Body of pancreas (tissue), 4 donors: ENCODE results near the gene MAN1A2. TPM values are rescaled to one million over a fixed set of nuclear protein-coding genes. Genes with fewer than 3 reads are reported as not detected.
"Not testable (repeated sequence)": the region's sequence is repeated elsewhere in the genome, so short reads cannot be mapped to it uniquely, and the experiment has no call there.

Experiments
- ATAC-seq: fragments of 150-250 bp; one replicate; pipeline ENCODE4 v1.9.1; 2016
- DNase-seq, 4 donors: peaks; one replicate each; pipeline ENCODE4 v3.0.0-alpha.2; 2019
- H3K27ac ChIP-seq, 4 donors: fragments of 200-600 bp; sonication (generic); 1 replicate in 3 of 4; 2 replicates in 1 of 4; pipeline versions ENCODE4 v1.5.1 to v1.6.1; 2016 to 2019; ENCODE audit warnings: mild to moderate bottlenecking in 1 of 4, mixed read lengths in 1 of 4, moderate library complexity in 1 of 4
- H3K27me3 ChIP-seq, 2 donors: fragments of 200-600 bp; sonication (generic); one replicate each; pipeline ENCODE4 v1.6.0; 2016; ENCODE audit warnings: mild to moderate bottlenecking in 1 of 2
- H3K36me3 ChIP-seq, 2 donors: fragments of 200-600 bp; sonication (generic); replicated peaks in 1 of 2; 2 replicates each; pipeline ENCODE4 v1.5.1; 2016; ENCODE audit warnings: low read depth in 2 of 2; ENCODE audit not compliant: insufficient read depth in 1 of 2
- H3K4me1 ChIP-seq: fragments of 200-600 bp; sonication (generic); one replicate; pipeline ENCODE4 v1.6.0; 2016
- H3K4me3 ChIP-seq, 2 donors: fragments of 200-600 bp; sonication (generic); 1 replicate in 1 of 2; 2 replicates in 1 of 2; pipeline ENCODE4 v1.5.1; 2016 to 2019
- H3K9me3 ChIP-seq, 3 donors: fragments of 200-600 bp; sonication (generic); 1 replicate in 2 of 3; 2 replicates in 1 of 3; pipeline ENCODE4 v1.5.1; 2016
- CTCF ChIP-seq, 7 experiments: fragments of 450-650 bp in 4 of 7; fragments of 200-600 bp in 3 of 7; sonication (generic) in 3 of 7; IDR thresholded peaks; one replicate each; pipeline ENCODE4 v1.5.1; 2016 to 2019; ENCODE audit warnings: antibody characterized with exemption in 7 of 7
- POLR2A ChIP-seq, 3 donors: fragments of 450-650 bp; IDR thresholded peaks; one replicate each; pipeline ENCODE4 v1.6.1; 2016; ENCODE audit warnings: antibody characterized with exemption in 3 of 3, mild to moderate bottlenecking in 2 of 3
- WGBS, 2 donors: methylation state at CpG; one replicate each; pipeline ENCODE4 v1.1.5; 2017; 5-methylcytosine and 5-hydroxymethylcytosine counted together
- intact Hi-C: fragments of 100-400 bp; cut with DNase I; formaldehyde crosslinking; loops from one replicate; pipeline ENCODE4 v1.15.1; 2023
- total RNA-seq, 2 donors: library from RNA; depleted of rRNA; stranded (reverse); fragments of >200 nt; gene quantifications; one replicate each; pipeline ENCODE4 v1.1.0, GENCODE V29; 2016

Gene MAN1A2
- total RNA-seq, 2 donors from 2014 or later: 37.9 to 54.4 TPM

- TF ChIP-seq CTCF (IDR thresholded peaks at IDR 0.05) (no peak), POLR2A (IDR thresholded peaks at IDR 0.05) (no peak)
- H3K27ac ChIP-seq: no peak overlapping the region
- DNase-seq: no peak
Observed at GRCh38 chr1:117556976-117557375, 189.7 kb downstream of the MAN1A2 start.

GRCh38 chr1:117558451-117558850 is 191.2 kb downstream of the MAN1A2 start:
- intact Hi-C loops, H3K4me3 ChIP-seq, H3K27ac ChIP-seq, ATAC-seq, DNase-seq, H3K27me3 ChIP-seq, H3K9me3 ChIP-seq, H3K36me3 ChIP-seq: not testable (repeated sequence)
- H3K4me1 ChIP-seq: peaks cover 24% of the 10 kb centered on the region

More at GRCh38 chr1:117556976-117557375, 189.7 kb downstream of the MAN1A2 start:
- Histone ChIP-seq H3K27me3 (no peaks in the 10 kb centered on the region), H3K4me1 (peaks cover 9% of the 10 kb centered on the region), H3K36me3 (no peaks in the 10 kb centered on the region), H3K4me3 (no peak overlapping the region), H3K9me3 (no peaks in the 10 kb centered on the region)
- no peak for ATAC-seq
- intact Hi-C loops: no loop called here

- H3K9me3 ChIP-seq: no peaks in the 10 kb centered on the region
- no peak overlapping the region for H3K27ac ChIP-seq
- no peak for DNase-seq
- no peak for TF ChIP-seq POLR2A (IDR thresholded peaks at IDR 0.05)
- TF ChIP-seq CTCF (IDR thresholded peaks at IDR 0.05): no peak
- no peaks in the 10 kb centered on the region for H3K36me3 ChIP-seq
- intact Hi-C loops: no loop called here
- H3K4me1 ChIP-seq: peaks cover 28% of the 10 kb centered on the region
- no peak overlapping the region for H3K4me3 ChIP-seq
- ATAC-seq: no peak
- no peaks in the 10 kb centered on the region for H3K27me3 ChIP-seq
- 91 to 92% methylated on average over 3 of the region's 3 CpGs for WGBS, 2 donors
Observed at GRCh38 chr1:117559139-117559538, 191.9 kb downstream of the MAN1A2 start.

DNA sequence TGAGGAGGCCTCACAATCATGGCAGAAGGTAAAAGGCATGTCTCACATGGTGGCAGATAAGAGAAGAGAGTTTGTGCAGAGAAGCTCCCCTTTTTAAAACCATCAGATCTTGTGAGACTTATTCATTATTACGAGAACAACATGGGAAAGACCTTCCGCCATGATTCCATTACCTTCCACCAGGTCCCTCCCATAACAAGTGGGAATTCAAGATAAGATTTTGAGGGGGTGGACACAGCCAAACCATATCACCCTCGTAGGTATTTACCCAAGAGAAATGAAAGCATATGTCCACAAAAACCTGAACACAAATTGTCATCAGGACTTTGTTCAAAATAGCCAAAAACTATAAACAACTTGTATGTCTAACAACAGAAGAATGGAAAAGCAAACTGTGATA is 192.7 kb downstream of the MAN1A2 start:
- Histone ChIP-seq H3K4me1 (peaks cover 33% of the 10 kb centered on the region), H3K36me3 (no peaks in the 10 kb centered on the region), H3K4me3 (no peak overlapping the region), H3K9me3 (no peaks in the 10 kb centered on the region), H3K27ac (no peak overlapping the region), H3K27me3 (no peaks in the 10 kb centered on the region)
- ATAC-seq (no peak), DNase-seq (no peak)
- 74 to 76% methylated on average over 3 of the region's 3 CpGs for WGBS, 2 donors
- intact Hi-C loops: no loop called here
- TF ChIP-seq CTCF (IDR thresholded peaks at IDR 0.05): no peak
- TF ChIP-seq POLR2A (IDR thresholded peaks at IDR 0.05): no peak

DNA sequence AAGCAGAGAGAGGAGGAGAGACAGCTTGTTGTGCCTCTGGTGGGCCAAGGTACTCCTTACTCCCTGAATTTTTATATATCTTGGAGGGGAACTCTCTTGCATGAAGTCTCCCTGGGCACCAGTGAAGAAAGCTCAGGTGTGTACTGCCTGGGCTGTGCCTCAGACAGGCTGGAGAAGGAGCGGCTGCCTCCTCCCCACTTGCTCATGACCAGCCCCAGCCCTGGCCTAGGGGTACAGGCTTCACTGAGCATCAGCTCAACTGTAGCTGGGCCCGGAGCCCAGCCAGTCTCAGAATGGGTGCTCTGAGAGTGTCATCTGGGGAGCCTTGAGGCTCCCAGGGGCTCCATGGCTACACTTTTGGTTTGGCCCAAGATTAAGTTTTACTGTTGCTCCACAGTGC is 193.8 kb downstream of the MAN1A2 start:
- no peak overlapping the region for H3K27ac ChIP-seq
- intact Hi-C loops: no loop called here
- H3K36me3 ChIP-seq: no peaks in the 10 kb centered on the region
- no peaks in the 10 kb centered on the region for H3K9me3 ChIP-seq
- H3K4me1 ChIP-seq: peaks cover 43% of the 10 kb centered on the region
- H3K4me3 ChIP-seq: no peak overlapping the region
- DNase-seq (no peak), ATAC-seq (no peak)
- no peaks in the 10 kb centered on the region for H3K27me3 ChIP-seq
- 100% methylated on average over 1 to 2 of the region's 2 CpGs for WGBS, 2 donors
- TF ChIP-seq CTCF (IDR thresholded peaks at IDR 0.05) (no peak), POLR2A (IDR thresholded peaks at IDR 0.05) (no peak)
